ENCODE results near the gene TTC27.

TTC27 gene

DNA sequence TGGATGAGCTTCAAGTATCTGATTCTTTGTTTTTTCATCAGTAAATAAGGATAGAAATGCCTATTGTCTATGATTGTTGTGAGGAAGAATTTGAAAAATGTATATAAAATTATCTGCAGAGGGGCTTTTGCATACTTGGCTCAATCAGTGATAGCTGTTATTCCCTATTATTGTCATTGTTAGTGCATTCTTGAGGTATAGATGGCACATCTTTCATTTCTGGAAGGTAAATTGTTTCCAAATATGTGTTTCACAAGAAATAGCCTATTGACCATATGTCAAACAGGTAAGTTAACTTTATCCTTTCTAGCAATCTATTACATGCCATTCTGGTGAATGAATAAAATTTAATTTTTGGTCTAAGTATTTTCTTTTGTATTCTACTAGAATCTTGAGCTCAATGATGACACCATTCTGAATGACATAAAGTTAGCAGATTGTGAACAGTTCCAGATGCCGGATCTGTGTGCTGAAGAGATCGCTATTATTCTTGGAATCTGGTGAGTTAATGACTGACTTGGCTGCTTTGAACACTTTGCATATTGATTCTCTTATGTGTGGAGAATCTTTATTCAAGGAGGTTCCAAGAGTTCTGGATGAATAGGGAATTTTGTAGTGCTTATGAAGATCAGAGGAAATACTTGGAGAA is 44.2 kb downstream of the TTC27 start:
- no peak for DNase-seq

DNA sequence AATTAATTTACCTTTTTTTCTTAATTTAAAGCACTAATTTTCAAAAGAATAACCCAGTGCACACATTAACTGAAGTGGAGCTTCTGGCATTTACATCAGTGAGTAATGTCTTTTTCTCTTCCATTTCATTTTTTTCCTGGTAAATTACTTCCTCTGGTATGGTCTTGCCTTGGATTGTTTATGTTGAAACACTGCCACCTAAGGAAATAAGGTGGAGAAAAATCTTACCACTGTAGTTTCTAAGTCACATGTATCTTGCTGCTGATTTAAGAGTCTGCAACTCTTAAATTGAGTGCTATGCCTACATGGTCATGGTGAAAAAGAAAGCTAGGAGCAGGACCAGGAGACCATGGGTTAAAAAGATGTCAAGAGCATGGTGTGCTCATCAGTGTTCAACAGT is 51.0 kb downstream of the TTC27 start:
- DNase-seq: no peak

DNA sequence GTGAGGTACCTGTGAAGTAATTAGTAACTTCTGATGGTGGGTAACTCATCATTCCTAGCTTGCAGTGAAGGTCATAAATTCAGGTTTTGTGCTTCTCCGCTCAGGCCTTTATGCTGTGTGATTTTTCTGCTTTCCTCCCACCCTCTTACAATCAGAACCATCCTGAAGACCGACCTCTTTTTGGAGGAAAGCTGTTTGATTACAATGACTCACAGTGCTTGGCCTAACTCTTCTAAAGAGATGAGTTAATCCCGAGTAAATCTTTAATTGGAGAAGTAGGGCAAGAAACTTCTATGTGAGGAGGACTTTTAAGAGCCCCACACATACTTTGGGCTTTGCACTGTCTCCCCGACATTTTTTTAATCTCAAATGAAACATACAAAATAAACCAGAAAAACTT is 53.1 kb downstream of the TTC27 start:
- no peak for DNase-seq

DNA sequence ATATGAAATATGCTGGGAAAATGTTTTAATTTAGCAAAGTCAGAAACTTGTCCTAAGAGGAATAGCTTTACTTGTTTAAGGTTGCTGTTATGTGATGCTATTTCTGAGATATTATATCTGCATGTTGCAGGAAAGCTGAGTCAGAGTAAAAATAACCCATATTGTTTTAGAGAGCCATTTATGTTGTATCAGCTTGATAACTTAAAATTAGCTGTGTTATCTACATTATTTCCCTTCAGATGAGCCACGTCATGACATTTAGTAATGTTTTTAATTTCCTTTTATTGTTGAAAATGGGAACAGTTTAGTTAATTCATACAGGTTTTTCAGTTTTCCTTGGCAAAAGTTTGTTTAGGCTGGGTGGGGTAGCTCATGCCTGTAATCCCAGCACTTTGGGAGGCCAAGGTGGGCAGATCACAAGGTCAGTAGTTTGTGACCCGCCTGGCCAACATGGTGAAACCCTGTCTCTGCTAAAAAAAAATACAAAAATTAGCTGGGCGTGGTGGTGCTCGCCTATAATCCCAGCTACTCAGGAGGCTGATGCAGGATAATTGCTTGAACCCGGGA is 55.8 kb downstream of the TTC27 start:
- no peak for DNase-seq

DNA sequence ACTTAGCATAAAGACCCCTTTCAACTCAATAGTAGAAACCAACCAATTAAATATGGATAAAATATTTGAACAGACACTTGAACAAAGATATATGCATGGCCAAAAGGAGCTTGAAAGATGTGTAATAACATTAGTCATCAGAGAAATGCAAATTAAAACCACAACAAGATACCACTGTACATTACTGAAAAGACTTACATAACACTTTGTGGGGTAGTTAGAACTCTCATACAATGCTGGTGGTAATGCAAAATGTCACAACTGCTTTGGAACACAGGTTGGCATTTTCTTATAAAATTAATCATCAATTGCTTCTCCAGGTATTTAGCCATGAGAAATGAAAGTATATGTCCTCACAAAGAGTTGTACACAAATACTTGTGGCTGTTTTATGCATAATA is 60.7 kb downstream of the TTC27 start:
- no peak for DNase-seq

DNA sequence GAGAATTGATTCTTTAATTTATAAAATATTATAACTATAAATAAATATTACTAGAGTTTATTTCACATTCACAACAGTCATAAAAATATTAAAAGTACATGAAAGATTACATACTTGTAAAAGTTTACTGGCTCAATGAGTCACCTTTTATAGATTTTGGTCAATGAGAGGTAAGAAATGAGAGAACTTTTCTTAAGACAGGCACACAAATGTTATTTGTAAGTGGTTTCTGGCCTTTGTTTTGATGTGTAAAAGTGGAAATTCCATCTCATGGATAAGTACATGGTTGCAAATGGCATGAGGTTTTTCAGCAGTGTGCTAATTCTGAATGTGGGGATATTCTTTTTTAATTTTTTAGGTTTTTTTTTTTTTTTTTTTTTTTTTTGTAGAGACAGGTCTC is 63.8 kb downstream of the TTC27 start:
- no peak for DNase-seq

DNA sequence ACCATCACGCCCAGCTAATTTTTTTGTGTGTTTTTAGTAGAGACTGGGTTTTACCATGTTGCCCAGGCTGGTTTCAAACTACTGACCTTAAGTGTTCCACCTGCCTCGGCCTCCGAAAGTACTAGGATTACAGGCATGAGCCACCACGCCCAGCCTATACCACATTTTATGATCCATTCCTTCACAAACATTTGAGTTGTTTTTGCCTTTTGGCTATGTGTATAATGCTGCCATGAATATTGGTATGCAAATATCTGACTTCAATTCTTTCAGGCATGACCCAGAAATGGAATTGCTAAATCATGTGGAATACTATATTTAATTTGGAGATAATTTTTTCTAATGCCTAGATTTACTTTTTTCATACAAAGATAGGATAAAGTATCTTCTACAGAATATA is 68.6 kb downstream of the TTC27 start:
- no peak for DNase-seq

DNA sequence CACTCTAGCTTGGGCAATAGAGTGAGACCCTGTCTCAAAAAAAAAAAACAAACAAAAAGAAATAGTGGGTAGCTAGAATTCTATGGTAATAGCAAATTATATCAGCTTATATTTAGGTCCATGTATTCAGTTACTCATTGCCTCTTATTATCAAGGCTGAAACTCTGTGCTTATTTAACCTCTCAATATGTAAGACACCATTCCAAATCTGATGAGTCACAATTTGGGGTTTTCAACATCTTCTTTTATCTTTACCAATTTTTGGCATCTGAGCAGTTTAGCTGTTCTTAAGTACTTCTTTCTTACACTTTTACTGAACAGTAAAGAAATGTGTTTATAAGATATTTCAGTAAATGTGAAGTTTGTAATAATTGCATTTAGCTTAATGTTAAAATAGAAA is 69.3 kb downstream of the TTC27 start:
- no peak for DNase-seq

DNA sequence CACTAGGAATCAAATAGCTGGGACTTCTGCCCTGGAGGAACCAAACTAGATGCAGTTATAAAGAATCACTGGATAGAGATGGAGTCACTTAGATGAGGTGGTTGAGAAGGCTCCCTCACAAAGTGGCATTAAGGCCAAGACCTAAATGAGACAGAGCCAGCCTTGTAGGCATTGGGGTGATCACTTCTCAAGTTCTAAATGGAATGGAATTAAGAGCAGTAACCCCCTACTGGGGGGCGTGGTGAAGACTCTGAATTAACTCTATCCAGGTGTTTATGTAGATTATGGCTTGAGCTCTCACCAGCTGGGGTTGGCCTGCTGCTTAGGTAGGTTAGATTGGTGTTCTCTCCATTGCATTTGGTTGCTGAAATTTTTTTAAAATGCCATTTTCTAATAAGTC is 71.3 kb downstream of the TTC27 start:
- no peak for DNase-seq

DNA sequence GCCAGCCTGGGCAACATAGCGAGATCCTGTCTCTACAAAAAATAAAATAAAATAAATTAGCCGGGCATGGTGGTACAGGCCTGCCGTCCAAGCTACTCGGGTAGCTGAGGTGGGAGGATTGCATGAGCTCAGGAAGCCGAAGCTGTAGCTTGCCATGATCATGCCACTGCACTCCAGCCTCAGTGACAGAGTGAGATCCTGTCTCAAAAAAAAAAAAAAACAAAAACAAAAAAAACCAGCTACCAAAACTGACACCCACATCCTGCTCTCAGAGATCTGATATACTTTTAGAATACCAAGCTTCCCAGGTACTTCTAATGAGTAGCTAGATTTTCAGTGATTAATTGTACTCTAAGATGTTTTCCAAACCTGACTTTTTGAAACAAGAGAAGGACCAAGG is 74.0 kb downstream of the TTC27 start:
- DNase-seq: no peak

DNA sequence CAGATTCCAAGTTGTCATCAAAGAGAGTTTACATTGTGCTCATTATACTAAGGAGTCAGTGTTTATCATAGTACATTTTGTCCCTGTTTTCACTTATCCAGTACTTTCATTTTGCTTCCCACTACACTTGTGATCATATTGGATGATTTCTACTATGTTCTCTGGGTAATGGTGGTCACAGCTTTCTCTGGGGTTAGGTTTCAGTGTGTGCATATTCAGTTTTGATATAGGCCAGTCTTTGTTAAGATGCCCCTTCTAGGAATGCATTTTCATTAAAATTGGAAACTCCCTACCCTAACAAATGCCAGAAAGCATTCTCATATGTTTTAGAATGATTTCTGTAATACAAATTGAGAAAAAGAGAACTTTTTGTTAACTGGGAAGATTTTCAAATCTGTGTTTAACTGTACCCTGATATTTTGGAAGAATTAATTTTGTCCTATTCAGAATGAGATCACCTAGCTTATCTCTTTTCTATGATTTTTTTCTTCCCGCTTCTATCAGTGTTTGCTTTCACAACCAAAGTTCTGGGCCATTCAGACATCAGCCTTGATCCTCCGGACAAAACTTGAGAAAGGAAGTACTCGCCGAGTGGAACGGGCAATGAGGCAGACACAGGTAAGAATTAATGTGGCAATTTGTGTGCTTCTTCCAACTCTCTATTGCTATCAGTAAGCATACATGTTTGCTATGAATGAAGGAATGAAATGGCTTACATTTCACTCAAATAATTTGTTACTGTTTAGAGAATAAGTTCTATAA is 74.6 kb downstream of the TTC27 start:
- no peak for DNase-seq

DNA sequence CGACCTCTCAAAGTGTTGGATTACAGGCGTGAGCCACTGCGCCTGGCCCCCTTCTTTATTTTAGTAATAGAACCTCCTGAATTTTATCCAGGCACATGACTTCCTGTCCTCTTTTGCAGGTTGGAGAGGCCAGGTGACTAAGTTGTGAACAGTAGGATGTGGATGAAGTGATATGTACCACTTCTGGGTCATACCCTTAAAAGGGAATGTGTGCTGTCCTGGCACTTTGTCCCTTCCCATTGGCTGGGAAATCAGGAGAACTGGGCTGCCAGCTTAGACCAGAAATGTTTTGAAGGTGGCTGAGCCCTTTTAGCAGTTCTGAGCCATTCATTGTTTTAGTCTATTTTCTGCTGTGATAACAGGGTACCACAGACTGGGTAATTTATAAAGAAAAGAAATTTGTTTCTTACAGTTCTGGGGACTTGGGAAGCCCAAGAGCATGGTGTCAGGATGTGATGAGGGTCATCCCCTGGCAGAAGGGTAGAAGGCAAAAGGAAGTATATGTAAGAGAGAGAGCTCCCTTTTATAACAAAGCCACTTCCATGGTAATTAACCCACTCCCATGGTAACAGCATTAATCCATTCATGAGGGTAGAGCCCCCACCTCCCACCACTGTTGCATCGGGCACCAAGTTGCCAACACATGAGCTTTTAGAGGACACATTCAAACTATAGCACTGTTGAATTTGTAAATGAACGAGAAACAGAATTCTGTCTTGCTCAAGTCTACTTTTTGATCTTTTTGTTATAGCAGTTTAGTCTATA is 79.1 kb downstream of the TTC27 start:
- no peak for DNase-seq

DNA sequence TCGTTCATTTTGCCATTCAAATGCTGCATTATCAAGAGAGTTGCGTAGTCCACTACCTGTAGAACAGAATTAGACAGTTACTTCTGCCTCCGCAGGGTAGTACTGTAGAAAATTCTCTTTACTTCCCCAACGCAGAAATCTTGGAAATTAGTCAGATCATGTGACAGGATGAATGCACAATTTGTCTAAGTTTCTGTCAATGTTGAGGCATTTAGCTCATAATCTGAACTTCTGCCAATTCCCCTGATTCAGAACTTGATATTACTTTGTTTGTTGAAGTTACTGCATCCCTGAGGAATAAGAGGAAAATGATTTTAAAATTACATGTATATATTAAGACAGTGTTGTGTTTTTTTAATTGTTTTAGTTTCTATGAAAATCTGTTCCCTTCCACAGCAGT is 83.4 kb downstream of the TTC27 start:
- no peak for DNase-seq

DNA sequence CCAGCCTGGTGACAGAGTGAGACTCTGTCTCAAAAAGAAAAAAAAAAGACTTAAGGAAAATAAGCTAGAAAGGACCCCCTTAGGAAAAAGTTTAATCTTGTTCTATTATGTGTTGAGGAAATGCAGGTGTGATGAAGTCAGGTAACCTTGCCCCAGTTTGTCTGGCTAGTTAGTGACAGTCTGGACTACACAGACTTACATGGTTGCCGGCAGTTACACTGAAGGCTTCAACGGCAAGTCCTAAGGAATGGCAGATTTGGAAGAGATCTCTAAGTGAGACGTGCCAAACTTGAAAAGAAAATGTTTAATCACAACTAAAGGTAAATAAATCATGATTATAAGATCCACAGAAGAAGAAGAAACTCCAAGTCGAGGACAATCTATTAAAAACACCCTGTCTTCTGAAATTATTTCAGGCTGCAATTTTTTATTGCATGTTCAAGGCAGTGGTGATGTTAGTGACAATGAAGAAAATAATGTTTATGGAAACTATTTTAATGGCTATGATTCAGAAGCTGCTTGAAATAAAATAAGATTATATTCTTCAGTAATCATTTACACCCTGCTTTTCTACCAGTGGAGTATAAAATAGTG is 84.2 kb downstream of the TTC27 start:
- DNase-seq: no peak

DNA sequence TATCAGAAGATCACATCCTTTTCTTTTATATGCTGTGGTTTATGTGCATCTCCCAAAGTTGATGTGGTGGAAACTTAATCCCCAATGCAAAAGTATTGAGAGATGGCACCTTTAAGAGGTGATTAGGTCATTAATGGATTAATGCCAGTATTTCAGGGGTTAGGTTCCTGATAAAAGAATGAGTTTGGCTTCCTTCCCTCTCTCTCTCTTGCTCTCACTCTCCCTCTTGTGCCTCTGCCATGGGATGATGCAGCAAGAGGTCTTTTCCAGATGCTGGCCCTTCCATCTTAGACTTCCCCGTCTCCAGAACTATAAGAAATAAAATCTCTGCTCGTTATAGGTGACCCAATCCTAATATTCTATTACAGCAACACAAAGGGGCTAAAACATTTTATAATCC is 85.0 kb downstream of the TTC27 start:
- DNase-seq: no peak

DNA sequence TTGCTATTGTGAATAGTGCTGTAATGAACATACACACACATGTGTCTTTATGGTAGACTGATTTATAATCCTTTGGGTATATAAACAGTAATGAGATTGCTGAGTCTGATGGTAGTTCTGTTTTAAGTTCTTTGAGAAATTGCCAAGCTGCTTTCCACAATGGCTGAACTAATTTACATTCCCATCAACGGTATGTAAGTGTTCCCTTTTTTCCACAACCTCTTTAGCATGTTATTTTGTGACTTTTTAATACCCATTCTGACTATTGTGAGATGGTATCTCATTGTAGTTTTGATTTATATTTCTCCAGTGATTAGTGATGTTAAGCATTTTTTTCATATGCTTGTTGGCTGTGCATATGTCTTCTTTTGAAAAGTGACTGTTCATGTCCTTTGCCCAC is 86.7 kb downstream of the TTC27 start:
- no peak for DNase-seq

DNA sequence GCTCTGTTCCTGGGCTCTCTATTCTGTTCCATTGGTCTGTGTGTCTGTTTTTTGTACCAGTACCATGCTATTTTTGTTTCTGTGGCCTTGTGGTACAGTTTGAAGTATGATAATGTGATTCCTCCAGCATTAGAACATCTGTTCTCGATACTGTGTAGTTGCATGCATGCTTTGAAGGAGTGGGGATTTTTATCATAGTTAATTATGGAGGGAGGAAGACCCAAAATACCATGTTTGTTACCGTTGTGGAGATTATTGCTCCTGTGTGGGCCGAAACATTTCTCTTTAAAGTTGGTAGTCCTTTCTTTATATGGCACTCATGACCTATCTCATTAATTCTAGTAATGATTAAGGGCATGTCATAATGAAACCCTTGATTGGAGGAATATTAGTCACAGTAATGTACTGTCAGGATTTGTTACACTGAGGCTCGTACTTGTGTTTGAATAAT is 87.6 kb downstream of the TTC27 start:
- DNase-seq: no peak

DNA sequence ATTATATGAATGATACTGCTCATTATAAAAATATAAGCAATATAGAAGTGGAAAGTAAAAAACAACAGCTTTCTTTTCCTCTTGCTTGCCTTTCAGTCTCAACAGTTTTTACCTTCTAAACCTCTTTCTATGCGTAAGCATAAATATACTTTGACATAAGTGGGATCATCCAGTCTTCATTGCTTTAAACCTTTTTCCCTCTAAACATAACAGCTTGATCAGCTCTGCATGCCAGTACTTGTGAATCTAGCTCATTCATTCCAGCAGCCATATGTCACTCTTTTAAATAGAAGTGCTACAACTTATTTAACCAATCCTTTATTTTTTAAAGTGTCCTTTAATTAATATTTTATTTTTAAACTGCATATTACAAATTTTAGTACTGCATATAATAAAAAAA is 88.1 kb downstream of the TTC27 start:
- DNase-seq: no peak

DNA sequence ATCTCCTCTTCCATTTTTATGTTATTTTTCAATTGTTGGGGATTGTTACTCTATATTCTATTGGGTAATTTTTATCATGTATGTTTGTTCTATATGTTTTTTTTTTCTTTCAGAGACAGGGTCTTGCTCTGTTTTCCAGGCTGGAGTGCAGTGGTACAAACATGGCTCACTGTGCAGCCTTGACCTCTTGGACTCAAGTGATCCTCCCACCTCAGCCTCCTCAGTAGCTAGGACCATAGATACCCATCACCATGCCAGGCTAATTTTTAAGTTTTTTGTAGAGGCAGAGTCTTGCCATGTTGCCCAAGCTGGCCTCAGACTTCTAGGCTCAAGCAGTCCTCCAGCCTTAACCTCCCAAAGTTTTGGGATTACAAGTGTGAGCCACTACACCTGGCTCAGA is 88.7 kb downstream of the TTC27 start:
- DNase-seq: no peak

DNA sequence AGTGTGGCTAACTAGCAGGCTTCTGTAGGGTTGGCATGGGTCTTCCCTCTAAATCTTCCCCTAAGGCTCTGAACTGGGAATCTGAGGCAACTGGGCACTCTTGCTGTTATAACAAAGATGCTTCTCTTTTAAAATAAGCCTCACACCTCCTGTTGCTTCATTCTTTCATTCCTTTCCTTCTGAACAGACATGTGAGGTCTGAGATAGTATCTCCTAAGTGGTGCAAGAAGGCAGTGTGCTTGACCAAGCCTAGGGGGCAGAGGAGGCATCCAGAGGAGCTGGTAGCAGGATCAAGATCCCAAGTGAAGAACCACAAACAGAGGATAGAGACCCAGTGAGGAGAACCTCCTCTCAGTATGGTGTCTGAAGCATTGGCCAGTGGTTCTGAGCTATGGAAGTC is 90.9 kb downstream of the TTC27 start:
- no peak for DNase-seq

DNA sequence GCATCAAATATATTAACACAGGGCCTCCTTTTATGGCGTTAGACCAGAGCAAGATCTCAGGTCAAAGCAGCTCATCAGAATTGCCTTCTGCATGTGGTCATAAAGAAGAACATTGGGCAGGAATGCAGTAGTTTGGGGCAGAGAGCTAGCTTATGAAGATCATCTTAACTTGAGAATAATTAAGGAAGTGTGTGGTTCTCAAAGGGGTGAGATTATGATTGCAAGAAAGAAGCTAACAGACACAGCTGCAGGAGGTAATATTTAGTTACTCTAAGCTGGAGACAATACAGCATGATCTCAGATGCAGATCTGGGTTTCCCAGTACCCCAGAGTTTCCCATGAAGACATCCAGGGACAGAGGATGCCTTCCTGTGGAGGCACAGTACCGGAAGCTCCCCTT is 91.6 kb downstream of the TTC27 start:
- no peak for DNase-seq

DNA sequence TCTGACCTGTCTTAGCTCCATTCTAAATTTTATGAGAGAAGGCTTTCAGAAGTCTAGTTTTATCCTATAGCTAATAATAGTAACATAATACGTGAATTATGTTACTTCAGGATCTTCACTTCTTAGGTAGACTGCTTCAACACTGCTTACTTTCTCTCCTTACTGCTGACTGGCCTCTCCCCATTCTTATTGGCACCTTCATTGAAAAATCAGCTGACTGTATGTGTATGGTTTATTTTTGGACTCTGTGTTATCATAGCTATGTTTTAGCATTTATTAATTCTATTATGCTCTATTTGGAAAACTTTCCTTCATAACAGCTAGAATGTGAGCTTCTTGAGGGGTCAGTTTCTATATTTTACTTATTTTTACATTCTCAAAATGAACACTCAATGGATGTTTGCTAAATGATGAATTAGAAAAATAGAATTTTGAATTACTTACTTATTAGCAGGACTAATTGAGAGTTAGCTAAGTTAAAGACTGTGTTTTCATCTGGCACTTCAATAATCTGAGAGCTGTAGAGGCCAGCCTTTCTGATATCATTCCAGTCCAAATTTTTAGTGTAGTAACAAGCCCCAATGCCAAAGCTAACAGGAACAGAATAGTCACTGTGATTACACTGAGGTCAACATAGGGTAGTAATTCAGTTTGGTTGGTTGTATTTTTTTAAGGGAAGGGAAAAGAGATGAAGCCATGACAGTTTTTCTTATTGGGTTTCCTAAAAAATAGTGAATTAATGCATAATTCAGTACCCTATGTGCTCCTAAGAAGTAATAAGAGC is 92.3 kb downstream of the TTC27 start:
- DNase-seq: no peak

DNA sequence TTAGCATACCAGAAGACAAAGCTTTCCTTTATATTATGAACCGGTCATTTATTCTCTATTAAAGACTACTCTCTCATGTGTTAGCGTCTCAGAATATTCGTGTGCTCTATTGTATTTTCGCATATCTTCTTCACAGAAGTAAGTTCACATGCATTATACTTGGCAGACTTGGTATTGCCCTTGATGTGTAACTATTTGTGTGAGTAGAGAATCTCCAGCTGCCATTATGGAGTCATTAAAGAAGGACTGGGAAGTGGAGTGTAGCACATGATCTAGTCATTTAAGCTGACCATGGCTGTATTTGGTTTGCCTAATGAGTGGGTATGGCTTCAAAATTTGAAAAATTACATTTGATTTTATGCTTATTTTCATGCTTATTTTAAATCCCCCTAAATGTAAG is 92.9 kb downstream of the TTC27 start:
- no peak for DNase-seq
